Small intestine (tissue), 16 donors: ENCODE results near the gene FGR. TPM values are rescaled to one million over a fixed set of nuclear protein-coding genes. Genes with fewer than 3 reads are reported as not detected.
"Not testable (repeated sequence)": the region's sequence is repeated elsewhere in the genome, so short reads cannot be mapped to it uniquely, and the experiment has no call there.

ENCODE experiments used
- DNase-seq, 2 donors: peaks; one replicate each; pipeline versions ENCODE4 v3.0.0 to v3.0.0-alpha.2; 2013
- FAIRE-seq: peaks from 2 replicates; lab custom pipeline; 2012; peaks lifted over from hg19 to GRCh38; lab: Jason Lieb, UNC
- H3K27ac ChIP-seq, 3 donors: one replicate each; pipeline ENCODE4 v1.5.1; 2013; ENCODE audit warnings: low read length in 2 of 3, mild to moderate bottlenecking in 2 of 3, control low read depth in 1 of 3, inconsistent platforms in 1 of 3, low read depth in 1 of 3, moderate library complexity in 1 of 3
- H3K27me3 ChIP-seq, 3 donors: one replicate each; pipeline ENCODE4 v1.6.1; 2013; ENCODE audit warnings: low read length in 3 of 3, inconsistent platforms in 1 of 3; ENCODE audit not compliant: control insufficient read depth in 3 of 3, insufficient read depth in 3 of 3
- H3K36me3 ChIP-seq, 3 donors: one replicate each; pipeline ENCODE4 v1.6.1; 2013; ENCODE audit warnings: low read length in 3 of 3, inconsistent platforms in 1 of 3, low read depth in 1 of 3, mild to moderate bottlenecking in 1 of 3, moderate library complexity in 1 of 3; ENCODE audit not compliant: control insufficient read depth in 3 of 3, insufficient read depth in 2 of 3
- H3K4me1 ChIP-seq, 3 donors: one replicate each; pipeline ENCODE4 v1.6.1; 2013; ENCODE audit warnings: low read length in 2 of 3, inconsistent platforms in 1 of 3, low read depth in 1 of 3, mild to moderate bottlenecking in 1 of 3, moderate library complexity in 1 of 3; ENCODE audit not compliant: control insufficient read depth in 3 of 3, insufficient read depth in 2 of 3
- H3K4me3 ChIP-seq, 3 donors: one replicate each; pipeline ENCODE4 v1.5.1; 2013; ENCODE audit warnings: low read length in 3 of 3, control low read depth in 1 of 3, inconsistent platforms in 1 of 3, low read depth in 1 of 3, mild to moderate bottlenecking in 1 of 3, moderate library complexity in 1 of 3
- H3K9me3 ChIP-seq, 2 donors: one replicate each; pipeline ENCODE4 v1.6.1; 2013; ENCODE audit warnings: low read depth in 1 of 2, low read length in 1 of 2; ENCODE audit not compliant: control insufficient read depth in 2 of 2, insufficient read depth in 1 of 2
- WGBS, 3 donors: extraction: QIAGEN DNeasy Blood & Tissue Kit; methylation state at CpG; one replicate each; pipeline ENCODE4 v1.1.7; 2013; 5-methylcytosine and 5-hydroxymethylcytosine counted together
- long read RNA-seq, 10 donors: transcript quantifications; one replicate each; lab custom pipeline, GENCODE V29; 2026
- polyA plus RNA-seq, 4 donors: library from polyadenylated mRNA; stranded (reverse) in 3 of 4; unstranded in 1 of 4; fragments of 200-250 nt in 3 of 4; fragments of 120-200 nt in 1 of 4; gene quantifications; one replicate each; pipeline versions ENCODE4 v1.2.1 to v1.2.3, GENCODE V29; 2013
- donor health status: healthy with polysubstance abuse.
- donor health status: control.
- donor health status: control.
- donor health status: Bipolar disorder and iron deficiency.
- donor health status: healthy.

FGR gene
- 10 to 100 TPM in 1 of 4 donors, 1 to 10 TPM in 3; 1.6 to 12.6 (median 1.8) TPM for polyA plus RNA-seq
- long read RNA-seq, donor 1 = 0 reads
- long read RNA-seq, donor 2 = 0 reads
- long read RNA-seq, donor 3 = 0 reads
- long read RNA-seq, donor 4 = 0 reads
- long read RNA-seq, donor 5 = 0 reads
- long read RNA-seq, donor 6 = 0 reads
- long read RNA-seq, donor 7 = 0 reads
- long read RNA-seq, donor 8, partial matches to known transcripts = 0 of 1 reads
- long read RNA-seq, donor 8, other reads (novel, unspliced or antisense) = 0 of 1 reads
- long read RNA-seq, donor 9 = 0 reads
- long read RNA-seq, donor 10 = 0 reads

DNA sequence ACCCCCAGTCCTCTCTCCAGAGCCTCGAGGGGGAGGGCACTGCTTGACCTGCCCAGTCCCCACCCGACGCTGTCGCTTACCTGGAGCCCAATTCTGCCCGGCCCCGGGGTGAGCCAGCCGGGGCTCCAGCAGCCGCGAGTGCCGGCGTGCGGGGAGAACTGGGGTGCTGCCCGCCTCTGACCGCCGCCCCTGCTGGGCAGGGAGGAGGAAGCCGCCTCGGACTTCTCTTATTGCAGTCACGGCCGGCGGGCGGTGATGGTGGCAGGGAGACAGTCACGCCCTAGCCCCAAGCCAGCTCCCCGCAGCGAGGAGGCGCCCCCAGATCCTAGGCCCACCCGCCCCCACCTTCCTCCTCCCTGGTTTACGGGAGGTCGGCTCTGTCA is at the start of gene FGR:
Gene FGR, minus strand, starts transcription at position 201 of the 383 bp plus-strand sequence. CDS start 11,269 bp downstream, outside the sequence.
- Histone ChIP-seq H3K4me1 (peaks cover 0 to 4% (median 0%) of the 10 kb centered on the region in 3 donors), H3K27me3 (peaks cover 0 to 51% (median 0%) of the 10 kb centered on the region in 3 donors), H3K36me3 (no peaks in the 10 kb centered on the region), H3K27ac (peak within 1 kb of the TSS in 1 of 3 donors; percentile 75), H3K4me3 (peak within 1 kb of the TSS; percentile 25 to 33 (median 32)), H3K9me3 (no peaks in the 10 kb centered on the region)
- WGBS, 3 donors = 26 to 31% (median 26%) methylated on average over 14 to 28 of the region's 28 CpGs
- FAIRE-seq = no peak
- DNase-seq = no peak

DNA sequence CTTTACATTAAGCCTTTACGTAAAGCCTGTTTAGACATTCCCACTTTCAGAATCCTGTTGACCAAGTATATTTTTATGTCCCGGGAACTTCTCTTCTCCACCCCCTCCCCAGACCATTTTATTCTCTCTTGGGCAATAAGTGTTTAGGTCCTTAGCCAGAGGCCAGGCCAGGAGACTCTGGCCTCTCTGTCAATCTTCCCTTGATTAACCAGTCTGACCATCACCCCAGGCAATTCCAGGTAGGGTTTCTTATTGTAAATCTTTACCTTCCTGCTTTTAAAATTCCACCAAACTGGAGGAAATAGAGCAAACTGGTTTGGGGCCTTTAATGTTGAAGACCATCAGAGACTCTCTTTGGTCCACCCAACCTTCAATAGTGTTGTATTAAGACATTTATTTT is 49.2 kb upstream of the FGR start:
- 94 to 97% (median 96%) methylated on average over 2 of the region's 2 CpGs for WGBS, 3 donors
- H3K36me3 ChIP-seq = no peaks in the 10 kb centered on the region
- peaks cover 0 to 25% of the 10 kb centered on the region in 2 donors for H3K9me3 ChIP-seq
- no peak overlapping the region for H3K27ac ChIP-seq
- FAIRE-seq = no peak
- H3K27me3 ChIP-seq = peaks cover 0 to 1% (median 0%) of the 10 kb centered on the region in 3 donors
- no peak overlapping the region for H3K4me3 ChIP-seq
- peaks cover 0 to 11% (median 0%) of the 10 kb centered on the region in 3 donors for H3K4me1 ChIP-seq
- no peak for DNase-seq

DNA sequence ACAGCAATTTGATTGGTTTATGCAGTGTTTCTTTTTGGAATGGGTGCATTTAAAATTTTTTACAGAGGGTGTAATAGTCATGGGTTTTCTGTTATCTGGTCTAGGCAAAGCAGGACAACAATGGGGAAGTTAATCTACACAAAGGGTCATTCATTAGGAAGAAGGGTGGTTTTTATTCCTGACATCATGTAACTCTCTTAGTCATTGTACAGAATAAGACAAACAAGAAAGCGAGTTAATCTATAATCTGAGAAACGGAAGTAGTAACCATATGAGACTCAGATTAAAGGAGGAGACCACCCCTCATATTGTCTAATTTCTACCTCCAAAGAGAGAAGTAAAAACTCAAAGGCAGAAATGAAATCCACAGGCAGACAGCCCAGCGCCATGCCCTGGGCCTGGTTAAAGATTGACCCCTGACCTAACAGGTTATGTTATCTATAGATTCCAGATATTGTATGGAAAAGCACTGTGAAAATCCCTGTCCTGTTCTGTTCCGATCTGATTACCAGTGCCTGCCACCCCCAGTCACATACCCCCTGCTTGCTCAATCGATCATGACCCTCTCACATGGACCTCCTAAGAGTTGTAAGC is 47.5 kb upstream of the FGR start:
- Histone ChIP-seq H3K9me3 (peaks cover 0 to 25% of the 10 kb centered on the region in 2 donors), H3K27ac (peak overlapping the region in 1 of 3 donors; percentile 32), H3K27me3 (peaks cover 0 to 1% (median 0%) of the 10 kb centered on the region in 3 donors), H3K36me3 (no peaks in the 10 kb centered on the region), H3K4me3 (no peak overlapping the region), H3K4me1 (peaks cover 0 to 11% (median 0%) of the 10 kb centered on the region in 3 donors)
- no peak for DNase-seq
- FAIRE-seq = no peak
- 44 to 65% (median 54%) methylated on average over 5 of the region's 5 CpGs for WGBS, 3 donors

DNA sequence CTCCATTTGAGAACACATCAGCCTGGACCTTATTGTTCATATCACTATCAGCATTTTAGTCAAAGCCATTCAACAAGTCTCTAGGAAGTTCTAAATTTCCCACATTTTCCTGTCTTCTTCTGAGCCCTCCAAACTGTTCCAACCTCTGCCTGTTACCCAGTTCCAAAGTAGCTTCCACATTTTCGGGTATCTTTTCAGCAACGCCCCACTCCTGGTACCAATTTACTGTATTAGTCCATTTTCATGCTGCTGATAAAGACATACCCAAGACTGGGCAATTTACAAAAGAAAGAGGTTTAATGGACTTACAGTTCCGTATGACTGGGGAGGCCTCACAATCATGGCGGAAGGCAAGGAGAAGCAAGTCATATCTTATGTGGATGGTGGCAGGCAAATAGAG is 46.6 kb upstream of the FGR start:
- H3K9me3 ChIP-seq = peaks cover 0 to 25% of the 10 kb centered on the region in 2 donors
- not testable (repeated sequence) for H3K36me3 ChIP-seq, DNase-seq, H3K27ac ChIP-seq, H3K4me3 ChIP-seq, H3K4me1 ChIP-seq, FAIRE-seq, H3K27me3 ChIP-seq
- WGBS, 3 donors = 93 to 97% (median 95%) methylated on average over 4 of the region's 4 CpGs

DNA sequence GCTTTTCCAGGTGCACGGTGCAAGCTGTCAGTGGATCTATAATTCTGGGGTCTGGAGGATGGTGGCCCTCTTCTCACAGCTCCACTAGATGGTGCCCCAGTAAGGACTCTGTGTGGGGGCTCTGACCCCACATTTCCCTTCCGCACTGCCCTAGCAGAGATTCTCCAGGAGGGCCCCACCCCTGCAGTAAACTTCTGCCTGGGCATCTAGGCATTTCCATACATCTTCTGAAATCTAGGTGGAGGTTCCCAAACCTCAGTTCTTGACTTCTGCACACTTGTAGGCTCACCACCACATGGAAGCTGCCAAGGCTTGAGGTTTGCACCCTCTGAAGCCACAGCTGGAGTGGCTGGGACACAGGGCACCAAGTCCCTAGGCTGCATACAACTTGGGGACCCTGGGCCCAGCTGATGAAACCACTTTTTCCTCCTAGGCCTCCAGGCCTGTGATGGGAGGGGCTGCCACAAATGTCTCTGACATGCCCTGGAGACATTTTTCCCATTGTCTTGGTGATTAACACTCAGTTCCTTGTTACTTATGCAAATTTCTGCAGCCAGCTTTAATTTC is 45.3 kb upstream of the FGR start:
- H3K27me3 ChIP-seq, H3K36me3 ChIP-seq, H3K4me1 ChIP-seq, FAIRE-seq, H3K4me3 ChIP-seq, DNase-seq, H3K27ac ChIP-seq: not testable (repeated sequence)
- peaks cover 0 to 25% of the 10 kb centered on the region in 2 donors for H3K9me3 ChIP-seq
- WGBS, 3 donors = 94 to 100% (median 96%) methylated on average over 2 of the region's 2 CpGs

DNA sequence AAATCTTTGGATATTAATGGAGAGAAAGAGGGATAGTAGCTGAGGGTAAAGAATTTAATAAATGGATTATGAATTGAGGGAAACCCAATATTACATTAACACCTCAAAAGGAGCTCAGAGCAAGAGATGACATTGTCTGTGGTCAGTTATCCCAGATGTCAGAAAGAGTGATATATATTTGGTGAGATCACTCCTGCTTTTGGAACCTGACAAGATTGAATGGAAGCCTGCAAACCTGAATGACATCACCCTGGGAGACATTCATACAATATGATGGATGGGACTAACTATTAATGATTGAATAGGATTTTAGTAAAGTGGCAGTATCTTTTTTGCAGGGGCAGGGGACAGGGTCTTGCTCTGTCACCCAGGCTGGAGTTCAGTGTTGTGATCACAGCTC is 43.8 kb upstream of the FGR start:
- no peaks in the 10 kb centered on the region for H3K36me3 ChIP-seq
- no peak for FAIRE-seq

DNA sequence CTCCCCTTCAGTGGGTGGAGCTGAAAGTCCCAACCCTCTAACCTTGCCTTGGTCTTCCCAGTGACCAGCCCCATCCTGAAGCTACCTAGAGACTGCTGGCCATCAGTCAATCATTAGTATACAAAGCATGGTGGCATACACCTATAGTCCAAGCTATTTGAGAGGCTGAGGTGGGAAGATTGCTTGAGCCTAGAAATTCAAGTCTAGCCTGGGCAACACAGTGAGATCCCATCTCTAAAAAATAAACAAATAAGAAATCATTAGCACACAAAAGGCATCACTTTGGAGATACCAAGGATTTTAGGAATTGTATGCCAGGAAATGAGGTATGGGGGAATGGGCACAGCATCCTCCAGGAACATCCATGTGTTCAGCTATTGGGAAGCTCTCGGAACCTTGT is 41.4 kb upstream of the FGR start:
- H3K27me3 ChIP-seq = peaks cover 0 to 1% (median 0%) of the 10 kb centered on the region in 3 donors
- H3K4me1 ChIP-seq = peaks cover 0 to 13% (median 3%) of the 10 kb centered on the region in 3 donors
- no peak for DNase-seq
- no peaks in the 10 kb centered on the region for H3K36me3 ChIP-seq
- WGBS, 3 donors = 100% methylated on average over 1 of the region's 1 CpG
- H3K9me3 ChIP-seq = peaks cover 0 to 13% of the 10 kb centered on the region in 2 donors
- H3K27ac ChIP-seq = no peak overlapping the region
- no peak overlapping the region for H3K4me3 ChIP-seq
- no peak for FAIRE-seq

More for the DNA sequence above, 43.8 kb upstream of the FGR start:
- Histone ChIP-seq H3K27ac (no peak overlapping the region), H3K9me3 (peaks cover 0 to 25% of the 10 kb centered on the region in 2 donors), H3K4me1 (no peaks in the 10 kb centered on the region), H3K27me3 (peaks cover 0 to 1% (median 0%) of the 10 kb centered on the region in 3 donors), H3K4me3 (no peak overlapping the region)
- no peak for DNase-seq

DNA sequence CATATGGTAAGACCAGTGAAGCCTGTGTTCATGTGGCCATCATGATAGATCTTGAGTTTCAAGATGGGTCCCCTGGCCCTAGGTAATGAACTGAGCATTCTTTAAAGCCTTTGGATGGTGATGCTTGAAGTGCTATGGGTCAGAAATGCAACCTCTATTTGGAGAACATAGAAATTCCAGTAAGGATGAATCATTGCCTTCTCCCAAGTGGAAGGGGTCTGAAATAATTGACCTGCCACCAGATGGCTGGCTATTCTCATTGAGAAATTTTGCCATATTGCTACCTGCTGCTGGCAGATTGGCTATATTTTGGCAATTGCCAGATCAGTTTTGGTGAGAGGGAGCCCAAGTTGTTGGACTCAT is 37.7 kb upstream of the FGR start:
- H3K27ac ChIP-seq = peak overlapping the region; percentile 34 to 88 (median 83)

More for the DNA sequence above, 37.7 kb upstream of the FGR start:
- peaks cover 0 to 23% (median 3%) of the 10 kb centered on the region in 3 donors for H3K4me1 ChIP-seq
- H3K9me3 ChIP-seq = no peaks in the 10 kb centered on the region
- H3K27me3 ChIP-seq = no peaks in the 10 kb centered on the region
- H3K36me3 ChIP-seq = no peaks in the 10 kb centered on the region
- FAIRE-seq = no peak
- no peak for DNase-seq
- H3K4me3 ChIP-seq = peak overlapping the region in 1 of 3 donors; percentile 42
